UCSD-AML1 (cell line): ENCODE data around the gene ZNF20.

ENCODE experiments used
- DNase-seq: peaks from one replicate; lab custom pipeline; 2025; ENCODE audit not compliant: unreplicated experiment; lab: John Stamatoyannopoulos, UW

ZNF20 gene

DNA sequence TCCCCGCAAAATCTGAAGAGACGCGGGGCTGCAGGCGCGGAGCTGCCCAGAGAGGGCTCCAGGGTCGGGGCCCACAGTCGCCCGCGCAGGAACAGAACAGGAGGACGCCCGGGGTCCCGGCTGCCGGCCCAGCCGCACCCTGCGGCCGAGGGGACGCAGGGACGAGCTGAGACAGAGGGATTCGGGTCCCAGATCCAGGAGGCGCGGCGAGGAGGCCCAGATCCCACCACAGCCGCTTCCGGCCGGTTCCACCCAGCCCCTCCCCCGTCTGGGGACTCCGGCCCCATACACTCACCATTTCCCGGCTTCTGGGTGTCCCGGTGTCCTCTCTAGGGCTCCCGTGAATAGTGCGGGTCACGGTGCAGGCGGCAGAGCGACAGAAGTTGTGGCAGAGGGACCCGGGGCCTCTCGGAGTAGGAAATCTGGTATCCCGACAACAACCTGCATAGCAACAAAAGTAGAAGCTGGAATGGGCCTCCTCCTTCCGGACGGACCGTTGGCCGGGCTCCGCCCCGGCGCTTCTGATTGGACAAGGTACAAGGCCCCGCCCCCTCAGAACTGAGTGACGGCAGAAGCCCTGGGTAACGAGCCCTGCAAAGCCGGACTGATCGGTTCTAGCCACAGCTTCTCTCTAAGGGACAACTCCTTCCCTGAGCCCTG, at the start of gene ZNF20:
Gene ZNF20 (minus strand): TSS at position 466 of the 660 bp plus-strand sequence. CDS start 168 bp downstream, at position 298.
- DNase-seq = peak; percentile 83

DNA sequence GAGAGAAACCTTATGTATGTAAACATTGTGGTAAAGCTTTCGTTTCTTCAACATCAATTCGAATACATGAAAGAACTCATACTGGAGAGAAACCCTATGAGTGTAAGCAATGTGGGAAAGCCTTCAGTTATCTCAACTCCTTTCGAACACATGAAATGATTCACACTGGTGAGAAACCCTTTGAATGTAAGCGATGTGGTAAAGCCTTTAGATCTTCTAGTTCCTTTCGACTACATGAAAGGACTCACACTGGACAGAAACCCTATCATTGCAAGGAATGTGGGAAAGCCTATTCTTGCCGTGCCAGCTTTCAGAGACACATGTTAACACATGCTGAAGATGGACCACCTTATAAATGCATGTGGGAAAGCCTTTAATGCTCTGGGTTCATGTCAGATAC, 47.5 kb upstream of the ZNF20 start:
- no peak for DNase-seq

DNA sequence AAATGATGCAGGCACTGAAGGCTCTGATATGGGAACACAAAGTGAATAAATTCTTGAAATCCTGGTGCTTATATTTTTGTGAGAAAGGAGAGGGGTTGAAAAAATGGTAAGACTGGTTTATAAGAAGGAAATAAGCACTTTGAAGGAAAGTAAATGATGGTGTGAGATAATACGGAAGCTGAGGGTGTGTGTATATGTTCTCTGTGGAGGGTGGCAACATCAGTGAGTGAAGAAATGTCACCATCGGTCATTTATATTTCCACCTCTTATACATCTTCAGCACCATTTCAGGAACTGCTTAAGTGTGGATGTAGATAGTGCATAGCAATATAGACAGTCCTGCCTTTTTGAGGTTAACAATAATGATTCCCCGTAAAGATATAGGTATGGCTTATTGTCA, 40.2 kb upstream of the ZNF20 start:
- no peak for DNase-seq

DNA sequence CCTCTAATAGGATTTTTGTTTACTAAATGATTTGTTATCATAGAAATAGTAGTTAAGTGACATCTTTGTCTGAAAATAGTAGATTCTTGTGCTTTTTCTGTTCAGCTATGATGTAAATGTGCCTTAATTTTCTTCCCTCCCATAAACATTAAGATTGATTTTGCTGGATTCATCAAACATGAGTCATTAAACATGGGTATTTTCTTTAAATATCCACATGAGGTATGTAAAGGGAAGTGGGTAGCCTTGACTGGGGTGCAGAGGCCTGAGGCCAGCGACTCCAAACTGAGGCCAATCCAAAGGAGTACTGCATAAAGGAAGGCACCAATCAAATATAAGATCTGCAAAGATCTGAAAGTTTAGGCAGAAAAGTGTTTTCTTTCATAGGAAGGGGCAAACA, 26.5 kb upstream of the ZNF20 start:
- DNase-seq = no peak

DNA sequence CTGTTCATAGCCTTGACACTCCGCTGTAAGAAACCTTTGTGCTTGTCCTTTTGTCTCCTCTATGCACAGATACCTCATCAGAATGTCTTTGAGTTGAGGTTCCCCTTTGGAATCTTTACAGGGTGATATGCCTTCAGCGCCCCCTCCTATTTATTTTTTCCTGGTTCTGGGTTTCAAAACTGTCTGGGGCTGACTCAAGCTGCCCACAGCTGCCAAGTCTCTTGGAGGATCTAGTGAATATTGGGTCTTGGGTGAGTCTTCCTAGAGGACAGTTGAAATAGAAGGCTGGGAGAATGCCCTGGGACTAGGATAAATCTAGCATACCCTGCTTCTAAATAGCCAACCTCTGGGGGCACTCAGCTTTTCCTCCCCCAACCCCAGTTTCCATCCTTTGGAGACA, 23.7 kb upstream of the ZNF20 start:
- no peak for DNase-seq

DNA sequence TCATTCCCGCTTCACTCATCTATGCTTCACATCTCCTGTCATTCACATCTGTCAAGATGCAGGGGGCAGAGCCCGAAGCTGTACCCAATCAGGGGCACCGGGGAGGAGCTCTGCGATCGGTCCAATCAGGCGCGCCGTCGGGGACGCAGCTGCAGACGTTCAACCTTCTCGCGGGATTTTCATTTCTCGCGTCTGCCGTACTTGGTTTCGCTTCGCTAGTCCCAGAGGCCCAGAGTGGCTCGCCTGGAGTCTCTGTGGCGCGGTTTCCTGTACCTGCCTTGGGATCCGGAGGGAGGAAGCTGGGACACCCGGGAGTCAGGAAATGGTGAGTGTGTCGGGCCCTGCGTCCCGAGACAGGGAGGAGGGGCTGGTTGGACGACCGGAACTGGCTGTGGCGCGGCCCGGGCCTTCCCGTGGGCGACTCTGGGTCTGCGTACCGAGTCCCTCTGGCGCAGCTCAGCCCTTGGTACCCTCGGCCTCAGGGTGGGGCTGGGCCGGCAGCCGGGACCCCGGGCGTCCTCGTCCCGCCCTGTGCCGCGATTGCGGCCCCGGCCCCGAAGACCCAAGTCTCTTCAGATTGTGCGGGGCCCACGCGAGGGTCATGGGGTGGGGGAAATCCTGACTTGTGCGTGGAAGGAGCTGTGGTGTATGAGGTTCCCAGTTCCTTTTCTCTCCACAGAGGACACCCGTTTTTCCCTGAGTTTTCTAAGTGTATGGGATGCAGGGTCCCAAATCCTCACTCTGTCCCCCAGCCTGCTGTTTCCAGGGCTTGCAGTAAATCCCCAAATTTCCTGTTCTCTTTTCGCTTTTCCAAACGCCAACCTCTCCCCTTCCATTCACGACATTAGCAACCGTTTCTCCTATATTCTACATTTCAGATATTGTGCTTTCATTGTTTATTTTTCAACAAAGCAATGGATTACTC, 23.0 kb upstream of the ZNF20 start, which contains the start of gene ZNF136:
Gene ZNF136 (plus strand): TSS at position 215 of the 925 bp plus-strand sequence. CDS start 108 bp downstream, at position 323.
- peak; percentile 92 for DNase-seq

DNA sequence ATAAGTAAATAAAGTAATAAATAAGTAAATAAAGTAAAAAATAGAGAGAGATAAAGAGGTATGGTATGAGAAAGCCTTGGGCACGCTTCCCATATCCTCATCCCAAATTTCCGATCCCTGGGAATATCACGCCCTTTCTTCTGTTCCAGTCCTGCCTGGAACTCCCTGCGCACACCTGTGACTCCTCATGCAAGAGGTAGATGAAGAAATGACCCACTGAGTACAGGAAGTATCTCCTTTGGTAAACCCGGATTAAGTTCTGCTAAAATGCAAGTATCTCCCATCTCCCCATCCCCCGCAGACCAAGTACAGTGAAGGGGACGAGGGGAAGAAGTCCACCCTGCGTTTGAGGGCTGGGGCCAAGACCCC, 22.3 kb upstream of the ZNF20 start:
- no peak for DNase-seq

DNA sequence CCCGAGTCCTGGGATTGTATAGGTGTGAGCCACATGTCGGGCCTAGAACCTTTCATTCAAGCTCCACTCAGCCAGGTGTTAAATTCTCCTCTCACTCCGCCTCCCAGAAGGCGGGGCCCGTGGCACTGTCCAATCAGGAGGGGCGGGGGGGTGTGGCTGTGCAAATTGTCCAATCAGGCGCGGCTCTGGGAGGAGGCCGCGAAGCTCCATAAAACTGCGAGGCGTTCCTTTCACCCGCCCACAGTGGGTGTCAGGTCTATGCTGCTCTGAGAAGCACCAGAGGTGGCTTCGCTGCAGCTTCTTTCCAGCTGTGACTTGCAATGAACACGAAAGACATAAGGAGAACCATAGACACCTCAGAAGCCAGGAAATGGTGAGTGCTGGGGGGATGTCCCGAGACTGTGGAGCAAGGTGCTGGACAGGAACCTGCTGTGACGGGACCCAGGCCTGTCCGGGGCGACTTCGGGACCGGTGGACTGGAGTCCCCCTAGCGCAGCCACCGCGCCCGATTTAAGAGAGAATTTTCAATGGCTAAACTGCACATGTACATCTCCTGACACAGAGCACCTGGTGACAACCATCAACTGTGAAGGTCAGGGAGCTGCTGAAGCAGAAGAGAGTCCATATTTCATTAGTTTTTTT, 19.7 kb upstream of the ZNF20 start:
- no peak for DNase-seq

DNA sequence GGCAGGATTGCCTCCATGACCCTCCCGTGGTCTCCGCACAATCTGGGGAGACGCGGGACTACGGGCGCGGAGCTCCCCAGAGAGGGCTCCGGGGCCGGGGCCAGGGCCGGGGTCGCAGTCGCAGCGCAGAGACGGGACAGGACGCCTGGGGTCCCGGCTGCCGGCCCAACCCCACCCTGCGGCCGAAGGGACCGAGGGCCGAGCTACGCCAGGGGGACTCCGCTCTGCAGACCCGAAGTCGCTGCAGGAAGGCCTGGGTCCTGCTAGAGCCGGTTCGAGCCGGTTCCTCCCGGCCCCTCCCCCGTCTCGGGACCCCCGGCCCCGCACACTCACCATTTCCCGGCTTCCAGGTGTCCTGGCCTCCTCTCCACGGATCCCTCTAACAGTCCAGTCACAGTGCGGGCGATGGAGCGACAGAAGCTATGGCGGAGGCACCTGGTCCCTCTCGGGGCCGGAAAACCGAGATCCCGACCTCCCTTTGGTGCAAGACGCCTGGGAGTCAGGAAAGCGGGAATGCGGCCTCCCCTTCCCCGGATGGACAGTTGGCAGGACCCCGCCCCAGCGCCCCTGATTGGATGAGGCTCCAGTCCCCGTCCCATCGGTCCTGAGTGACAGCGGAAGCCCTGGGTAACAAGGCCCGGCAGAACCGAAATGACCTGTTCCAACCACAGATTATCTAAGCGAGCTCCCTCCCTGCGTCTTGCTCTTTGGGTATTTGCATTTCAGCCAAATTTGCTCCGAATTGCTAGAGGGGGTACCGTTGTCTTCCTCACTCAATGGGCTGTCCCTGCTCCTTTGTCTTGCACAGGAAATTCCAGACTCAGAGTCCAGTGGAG, 16.3 kb upstream of the ZNF20 start, which contains the start of gene ZNF625:
Gene ZNF625 (minus strand): TSS at position 512 of the 836 bp plus-strand sequence. CDS start 176 bp downstream, at position 336.
- DNase-seq = peak; percentile 78

DNA sequence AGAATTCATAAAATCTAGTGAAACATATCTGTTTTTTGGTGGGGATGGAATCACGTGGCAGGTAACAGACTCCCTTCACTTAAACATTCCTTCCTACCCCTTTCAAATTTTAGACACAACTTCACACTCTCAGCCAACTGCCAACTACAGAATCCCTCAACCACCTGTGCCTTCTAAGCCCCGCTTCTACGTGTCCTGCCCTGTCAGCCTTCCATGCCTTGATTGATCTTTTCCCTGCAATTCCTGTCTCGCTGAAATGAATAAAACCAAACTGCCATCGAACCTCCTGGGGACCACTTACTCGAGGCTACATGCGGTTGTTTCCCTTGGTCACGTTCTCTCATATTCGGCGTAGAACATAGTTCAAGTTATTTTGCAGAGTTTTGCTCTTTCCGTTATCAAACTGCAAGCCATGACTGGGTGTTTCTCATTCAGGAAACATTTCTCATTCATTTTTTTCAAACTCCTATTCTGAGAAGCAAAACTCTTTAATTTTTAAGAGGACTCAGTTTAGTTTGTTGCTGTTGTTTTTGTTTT, 15.2 kb upstream of the ZNF20 start:
- DNase-seq = no peak

DNA sequence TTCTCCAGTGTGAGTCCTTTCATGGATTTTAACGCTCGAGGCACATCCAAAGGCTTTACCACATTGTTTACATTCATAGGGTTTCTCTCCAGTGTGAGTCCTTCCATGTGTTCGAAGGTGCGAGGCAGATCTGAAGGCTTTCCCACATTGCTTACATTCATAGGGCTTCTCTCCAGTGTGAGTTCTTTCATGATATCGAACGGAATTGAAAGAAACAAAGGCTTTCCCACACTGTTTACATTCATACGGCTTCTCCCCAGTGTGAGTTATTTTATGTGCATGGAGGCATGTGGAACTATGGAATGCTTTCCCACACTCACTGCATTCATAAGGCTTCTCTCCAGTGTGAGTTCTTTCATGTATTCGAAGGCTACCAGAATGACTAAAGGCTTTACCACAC, 5.2 kb upstream of the ZNF20 start:
- no peak for DNase-seq

DNA sequence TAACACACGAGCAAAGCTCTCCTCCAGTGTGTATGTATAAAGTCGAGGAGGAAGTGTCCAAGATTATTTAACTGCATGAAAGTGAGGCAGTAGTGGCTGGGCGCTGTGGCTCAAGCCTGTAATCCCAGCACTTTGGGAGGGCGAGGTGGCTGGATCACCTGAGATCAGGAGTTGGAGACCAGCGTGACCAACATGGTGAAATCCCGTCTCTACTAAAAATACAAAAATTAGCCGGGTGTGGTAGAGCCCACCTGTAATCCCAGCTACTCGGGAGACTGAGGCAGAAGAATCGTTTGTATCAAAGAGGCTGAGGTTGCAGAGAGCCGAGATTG, 1.2 kb upstream of the ZNF20 start:
- DNase-seq = no peak

DNA sequence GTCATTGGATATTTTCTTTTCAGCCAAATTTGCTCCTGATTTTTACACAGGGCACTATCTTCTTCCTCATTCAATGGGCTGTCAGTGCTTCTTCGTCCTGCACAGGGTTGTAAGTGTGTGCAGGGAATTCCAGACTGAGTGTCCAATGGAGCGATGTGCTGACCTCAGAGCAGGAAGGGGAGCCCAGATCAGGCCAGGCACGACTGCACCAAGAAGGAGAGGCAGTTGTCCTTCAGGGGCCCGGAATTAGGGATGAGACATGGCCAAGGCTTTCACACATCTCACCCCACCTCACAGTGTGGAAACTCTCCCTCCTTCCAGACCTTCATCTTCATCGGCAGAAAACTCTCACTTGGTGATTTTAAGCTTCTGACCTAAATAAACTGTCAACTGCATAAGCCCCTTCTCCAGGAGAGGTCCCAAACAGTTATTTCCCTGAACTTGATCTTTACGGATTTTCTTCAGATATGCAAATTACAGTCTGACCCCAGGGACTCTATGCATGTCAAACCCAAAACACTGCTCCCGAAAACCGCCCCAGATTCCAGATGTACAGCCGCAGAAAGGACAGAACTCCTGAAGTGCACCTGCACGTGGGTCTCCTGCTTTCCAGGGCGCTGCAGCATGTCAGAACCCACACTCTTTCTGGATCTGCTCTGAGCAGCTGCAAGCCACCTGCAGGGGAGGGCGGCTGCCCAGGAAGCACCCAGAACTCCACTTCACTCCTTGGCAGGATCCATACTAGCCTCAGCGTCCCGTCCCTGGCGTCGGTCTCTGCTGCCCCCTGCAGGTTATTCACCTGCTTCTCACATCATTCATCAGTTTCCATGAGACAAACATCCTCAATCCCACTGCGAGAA, 625 bp upstream of the ZNF20 start:
- DNase-seq = peak; percentile 69

DNA sequence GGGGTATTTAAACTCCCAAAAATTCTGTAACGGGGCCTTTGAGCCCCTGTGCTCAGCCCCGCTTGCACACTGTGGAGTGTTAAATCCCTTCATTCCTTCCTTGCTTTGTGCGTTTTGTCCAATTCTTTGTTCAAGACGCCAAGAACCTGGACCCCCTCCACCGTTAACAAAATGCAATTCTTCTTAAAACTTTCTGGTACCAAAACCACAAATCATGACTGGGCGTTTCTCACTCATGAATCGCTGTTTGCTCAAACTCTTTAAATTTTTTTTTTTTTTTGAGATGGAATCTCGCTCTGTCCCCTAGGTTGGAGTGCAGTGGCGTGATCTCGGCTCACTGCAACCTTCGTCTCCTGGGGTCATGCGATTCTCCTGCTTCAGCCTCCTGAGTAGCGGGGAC, 881 bp downstream of the ZNF20 start:
- DNase-seq = no peak

DNA sequence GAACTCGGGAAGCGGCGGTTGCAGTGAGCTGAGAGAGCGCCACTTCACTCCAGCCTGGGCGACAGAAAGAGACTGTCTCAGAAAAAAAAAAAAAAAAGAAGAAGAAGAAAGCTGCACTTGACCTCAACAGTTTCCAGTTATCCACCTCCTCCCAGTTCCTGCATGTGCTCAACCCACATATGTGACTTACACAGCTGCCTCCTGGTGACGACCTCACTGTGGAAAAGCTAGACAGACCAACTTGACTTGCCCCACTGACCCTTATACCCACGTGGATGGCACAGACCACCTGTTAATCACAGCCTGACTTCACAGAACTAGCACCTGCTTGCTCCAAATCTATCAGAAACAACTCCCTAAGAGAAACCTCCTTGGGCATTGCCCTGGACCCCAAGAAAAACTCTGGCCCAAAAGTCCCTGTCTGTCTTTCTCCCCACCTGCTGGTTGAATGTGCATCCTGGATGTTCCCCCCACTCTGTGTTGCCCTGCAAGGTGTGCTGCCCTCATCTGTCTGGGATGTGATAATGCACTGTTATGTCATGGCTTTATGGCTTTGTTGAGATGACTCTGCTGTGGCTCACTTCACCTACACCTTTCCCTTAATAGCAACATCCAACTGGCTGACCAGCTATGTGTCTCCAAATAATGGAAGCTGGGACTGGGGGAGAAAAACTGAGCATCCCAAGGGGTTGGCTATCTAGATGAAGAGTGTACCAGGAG, 2.8 kb downstream of the ZNF20 start:
- DNase-seq = no peak

DNA sequence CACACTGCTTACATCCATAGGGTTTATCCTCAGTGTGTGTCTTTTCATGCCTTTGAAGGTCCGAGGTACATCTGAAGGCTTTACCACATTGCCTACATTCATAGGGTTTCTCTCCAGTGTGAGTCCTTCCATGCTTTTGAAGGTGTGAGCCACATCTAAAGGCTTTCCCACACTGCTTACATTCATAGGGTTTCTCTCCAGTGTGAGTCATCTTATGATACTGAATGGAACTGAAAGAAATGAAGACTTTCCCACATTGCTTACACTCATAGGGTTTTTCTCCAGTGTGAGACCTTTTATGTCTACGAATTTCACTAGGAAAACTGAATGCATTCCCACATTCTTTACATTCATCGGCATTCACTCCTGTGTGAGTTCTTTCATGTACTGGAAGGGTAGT, 7.1 kb downstream of the ZNF20 start:
- DNase-seq = no peak

DNA sequence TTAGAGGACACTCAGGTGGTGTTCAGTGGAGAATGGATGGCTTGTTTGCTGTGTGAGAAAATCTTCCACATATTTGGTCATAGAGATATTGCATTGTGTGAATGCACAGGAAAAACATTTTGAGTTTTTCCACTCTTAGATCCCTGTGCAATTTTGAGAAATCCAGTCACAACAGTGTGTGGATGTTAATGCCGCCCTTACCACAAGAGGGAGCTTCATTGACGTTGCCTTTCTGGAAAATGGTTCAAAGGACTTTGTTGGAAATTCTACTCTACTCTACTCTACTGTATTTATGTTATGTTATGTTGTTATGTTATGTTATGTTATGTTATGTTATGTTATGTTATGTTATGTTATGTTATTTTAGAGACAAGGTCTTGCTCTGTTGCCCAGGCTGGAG, 13.4 kb downstream of the ZNF20 start:
- DNase-seq = no peak

DNA sequence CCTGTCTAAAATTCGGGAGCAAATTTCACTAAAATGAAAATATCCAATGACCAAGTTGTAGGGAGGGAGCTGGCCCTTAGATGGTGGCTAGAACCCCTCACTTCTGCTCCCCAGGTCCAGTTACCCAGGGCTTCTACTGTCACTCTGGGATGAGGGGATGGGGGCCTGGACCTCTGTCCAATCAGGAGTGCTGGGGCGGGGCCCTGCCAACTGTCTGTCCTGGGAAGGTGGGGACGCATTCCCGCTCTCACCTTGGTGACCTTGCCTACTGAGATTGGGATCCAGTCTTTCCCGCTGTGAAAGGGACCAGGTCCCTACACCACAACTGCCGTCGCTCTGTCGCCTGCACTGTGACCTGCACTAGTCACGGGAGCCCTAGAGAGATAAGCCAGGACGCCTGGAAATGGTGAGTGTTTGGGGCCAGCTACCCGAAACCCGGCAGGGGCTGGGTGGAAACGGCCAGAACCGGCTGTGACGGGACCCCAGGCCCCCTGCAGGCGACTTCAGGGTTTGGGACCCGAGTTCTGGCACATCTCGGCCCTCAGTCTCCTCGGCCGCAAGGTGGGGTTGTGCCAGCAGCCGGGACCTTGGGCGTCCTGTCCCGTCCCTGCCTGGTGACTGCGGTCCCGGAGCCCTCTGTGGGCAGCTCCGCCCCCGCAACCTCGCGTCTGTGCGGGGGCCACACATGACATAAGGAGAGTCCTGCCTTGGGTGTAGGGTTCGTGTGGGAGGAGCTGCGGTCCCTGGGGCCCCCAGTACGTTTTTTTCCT, 22.8 kb downstream of the ZNF20 start:
- DNase-seq = no peak
